Ureter (tissue), 1 donor: ENCODE results near the gene C3orf20. TPM values are rescaled to one million over a fixed set of nuclear protein-coding genes. Genes with fewer than 3 reads are reported as not detected.

ENCODE experiments used
- DNase-seq: peaks from one replicate; pipeline ENCODE4 v3.0.0-alpha.2; 2020; ENCODE audit warnings: low spot score
- total RNA-seq: library from RNA; stranded (reverse); gene quantifications from one replicate; pipeline ENCODE4 v1.2.4, GENCODE V29; 2023
- donor health status: DM: yes; HTN: yes; CAD: no.

Gene C3orf20
- total RNA-seq, 1 donor from 2014 or later, result 0.31 TPM

- DNase-seq, result no peak
Measured at GRCh38 chr3:14758959-14759358, 84.0 kb downstream of the C3orf20 start.

- no peak for DNase-seq
Measured at GRCh38 chr3:14760185-14760584, 85.2 kb downstream of the C3orf20 start.

GRCh38 chr3:14761121-14761672, 86.3 kb downstream of the C3orf20 start:
- DNase-seq, result no peak

GRCh38 chr3:14761866-14762265, 86.9 kb downstream of the C3orf20 start:
- DNase-seq, result no peak

- no peak for DNase-seq
Measured at GRCh38 chr3:14762701-14763100, 87.8 kb downstream of the C3orf20 start.

- no peak for DNase-seq
Measured at GRCh38 chr3:14764331-14765059, 89.6 kb downstream of the C3orf20 start.

- no peak for DNase-seq
Measured at GRCh38 chr3:14765060-14765400, 90.1 kb downstream of the C3orf20 start.

- peak; percentile 28 for DNase-seq
Measured at GRCh38 chr3:14765576-14766427, 90.9 kb downstream of the C3orf20 start.

GRCh38 chr3:14766428-14767244, 91.7 kb downstream of the C3orf20 start:
- no peak for DNase-seq

- peak; percentile 20 for DNase-seq
Measured at GRCh38 chr3:14767245-14768051, 92.5 kb downstream of the C3orf20 start.

GRCh38 chr3:14768182-14768790, 93.3 kb downstream of the C3orf20 start:
- peak; percentile 37 for DNase-seq

GRCh38 chr3:14768881-14769280, 93.9 kb downstream of the C3orf20 start:
- peak; percentile 35 for DNase-seq

- peak; percentile 29 for DNase-seq
Measured at GRCh38 chr3:14769544-14770325, 94.8 kb downstream of the C3orf20 start.

GRCh38 chr3:14770591-14770990, 95.7 kb downstream of the C3orf20 start:
- DNase-seq, result peak; percentile 20

GRCh38 chr3:14771593-14772497, 96.9 kb downstream of the C3orf20 start:
- peak; percentile 38 for DNase-seq

- DNase-seq, result peak; percentile 39
Measured at GRCh38 chr3:14772533-14773138, 97.7 kb downstream of the C3orf20 start.

- DNase-seq, result no peak
Measured at GRCh38 chr3:14773281-14773680, 98.3 kb downstream of the C3orf20 start.

- DNase-seq, result peak; percentile 25
Measured at GRCh38 chr3:14773691-14774128, 98.8 kb downstream of the C3orf20 start.
